PC-9 (cell line): ENCODE measurements around the gene WDR59. TPM values are rescaled to one million over a fixed set of nuclear protein-coding genes. Genes with fewer than 3 reads are reported as not detected.

Experiments
- BruUV-seq: library from RNA; stranded (reverse); fragments of 400-500 nt; replicated peaks from 2 replicates; lab custom pipeline; 2021; lab: Mats Ljungman, UMichigan
- CTCF ChIA-PET: fragments of 300-600 bp; sonication (Branson Sonifier 250); formaldehyde crosslinking; loops from one replicate; lab custom pipeline; 2022; ENCODE audit warnings: antibody characterized with exemption; lab: Charles Lee
- POLR2A ChIA-PET: fragments of 300-600 bp; sonication (Branson Sonifier 250); formaldehyde crosslinking; loops from one replicate; lab custom pipeline; 2022; ENCODE audit warnings: antibody characterized with exemption; ENCODE audit not compliant: unreplicated experiment; lab: Charles Lee
- DNase-seq, 2 experiments: peaks; one replicate each; pipeline versions ENCODE4 v3.0.0 to v3.0.0-alpha.2; 2015 to 2022; ENCODE audit warnings: mixed read lengths in 1 of 2
- H2AFZ ChIP-seq: fragments of 200-600 bp; sonication (generic); 2 replicates; pipeline ENCODE4 v1.8.1; 2017; ENCODE audit warnings: antibody characterized with exemption
- H3F3A ChIP-seq: fragments of 200-600 bp; sonication (generic); 2 replicates; pipeline ENCODE4 v1.8.1; 2017; ENCODE audit warnings: antibody characterized with exemption, mild to moderate bottlenecking, low read depth; ENCODE audit not compliant: insufficient read depth
- H3K27ac ChIP-seq: fragments of 200-600 bp; sonication (generic); 2 replicates; pipeline ENCODE4 v1.6.1; 2016; ENCODE audit warnings: mixed run types
- H3K27me3 ChIP-seq: fragments of 200-600 bp; sonication (generic); 2 replicates; pipeline ENCODE4 v1.6.1; 2016; ENCODE audit warnings: low read depth, mixed run types; ENCODE audit not compliant: insufficient read depth
- H3K36me3 ChIP-seq: fragments of 200-600 bp; sonication (generic); 2 replicates; pipeline ENCODE4 v1.6.1; 2016; ENCODE audit warnings: low read depth, mixed run types
- H3K4me1 ChIP-seq: fragments of 200-600 bp; sonication (generic); replicated peaks from 2 replicates; pipeline ENCODE4 v1.6.1; 2016; ENCODE audit warnings: mixed run types; ENCODE audit not compliant: insufficient read depth
- H3K4me2 ChIP-seq: fragments of 200-600 bp; sonication (generic); 2 replicates; pipeline ENCODE4 v1.6.1; 2017; ENCODE audit warnings: mixed run types
- H3K4me3 ChIP-seq: fragments of 200-600 bp; sonication (generic); 2 replicates; pipeline ENCODE4 v1.6.1; 2016; ENCODE audit warnings: mixed run types
- H3K79me2 ChIP-seq: fragments of 200-600 bp; sonication (generic); 2 replicates; pipeline ENCODE4 v1.6.1; 2017; ENCODE audit warnings: low read depth, mixed run types
- H3K9me2 ChIP-seq: fragments of 200-600 bp; sonication (generic); 2 replicates; pipeline ENCODE4 v1.8.1; 2017; ENCODE audit warnings: mild to moderate bottlenecking; ENCODE audit not compliant: insufficient read depth
- H3K9me3 ChIP-seq: fragments of 200-600 bp; sonication (generic); 2 replicates; pipeline ENCODE4 v1.8.1; 2016; ENCODE audit warnings: low read depth; ENCODE audit not compliant: insufficient read depth
- H4K20me1 ChIP-seq: fragments of 200-600 bp; sonication (generic); 2 replicates; pipeline ENCODE4 v1.8.1; 2017; ENCODE audit not compliant: insufficient read depth
- CTCF ChIP-seq: fragments of 200-600 bp; sonication (generic); conservative IDR thresholded peaks from 2 replicates; pipeline ENCODE4 v1.6.1; 2017; ENCODE audit warnings: mixed run types, antibody characterized with exemption, mild to moderate bottlenecking, moderate library complexity
- EZH2 ChIP-seq: fragments of 200-600 bp; sonication (generic); IDR thresholded peaks from 2 replicates; pipeline ENCODE4 v1.8.0; 2017; ENCODE audit warnings: antibody characterized with exemption, low read depth
- intact Hi-C: fragments of 100-400 bp; cut with micrococcal nuclease; formaldehyde crosslinking; loops from one replicate; pipeline ENCODE4 v1.10.0; 2022; ENCODE audit not compliant: unreplicated experiment
- total RNA-seq: library from RNA; stranded (reverse); gene quantifications from 2 replicates; pipeline ENCODE4 v1.2.3, GENCODE V29; 2021

WDR59 gene
- total RNA-seq, 1 experiment from 2014 or later: 97.1 TPM

- H3K27ac ChIP-seq: no peak overlapping the region
- H3K79me2 ChIP-seq: no peaks in the 10 kb centered on the region
- no peaks in the 10 kb centered on the region for H3K4me1 ChIP-seq
- H3K4me3 ChIP-seq: no peak overlapping the region
- H3F3A ChIP-seq: peaks cover 2% of the 10 kb centered on the region; the same call in 1 of the 2 replicates
- no peaks in the 10 kb centered on the region for H4K20me1 ChIP-seq
- ChIA-PET CTCF (no interaction called here), POLR2A (no interaction called here)
- H3K9me3 ChIP-seq: 0 out of 2 replicates have a peak, but pooled peaks cover 4% of the 10 kb centered on the region
- H2AFZ ChIP-seq: no peak overlapping the region
- no peaks in the 10 kb centered on the region for H3K27me3 ChIP-seq
- no peak for DNase-seq
- intact Hi-C loops: no loop called here
- H3K9me2 ChIP-seq: no peaks in the 10 kb centered on the region
- H3K36me3 ChIP-seq: no peaks in the 10 kb centered on the region
- BruUV-seq: no TSS peak
- TF ChIP-seq CTCF (no peak), EZH2 (no peak)
- no peak overlapping the region for H3K4me2 ChIP-seq
Measured at GRCh38 chr16:74831467-74831866, 153.5 kb downstream of the WDR59 start.

- peaks cover 9% of the 10 kb centered on the region; the same call in 1 of the 2 replicates for H3F3A ChIP-seq
- no peaks in the 10 kb centered on the region for H3K9me2 ChIP-seq
- H3K27ac ChIP-seq: no peak overlapping the region
- no peaks in the 10 kb centered on the region for H3K27me3 ChIP-seq
- no peak overlapping the region for H3K4me3 ChIP-seq
- no peaks in the 10 kb centered on the region for H4K20me1 ChIP-seq
- H2AFZ ChIP-seq: no peak overlapping the region
- no TSS peak for BruUV-seq
- TF ChIP-seq EZH2 (no peak), CTCF (no peak)
- H3K9me3 ChIP-seq: 0 out of 2 replicates have a peak, but pooled peaks cover 4% of the 10 kb centered on the region
- intact Hi-C loops: no loop called here
- ChIA-PET POLR2A (no interaction called here), CTCF (interaction anchor here (0.6 kb wide), 1 partner anchor 139 kb away, joined by 3 read pairs; no protein-coding TSS in a partner anchor)
- H3K4me1 ChIP-seq: no peaks in the 10 kb centered on the region
- no peaks in the 10 kb centered on the region for H3K79me2 ChIP-seq
- no peak overlapping the region for H3K4me2 ChIP-seq
- H3K36me3 ChIP-seq: no peaks in the 10 kb centered on the region
- no peak for DNase-seq
Measured at GRCh38 chr16:74830648-74831047, 154.3 kb downstream of the WDR59 start.

- no peaks in the 10 kb centered on the region for H3K27me3 ChIP-seq
- intact Hi-C loops: no loop called here
- DNase-seq: no peak
- TF ChIP-seq EZH2 (no peak), CTCF (no peak)
- H3K79me2 ChIP-seq: no peaks in the 10 kb centered on the region
- H3K9me3 ChIP-seq: 0 out of 2 replicates have a peak, but pooled peaks cover 4% of the 10 kb centered on the region
- H3K4me1 ChIP-seq: no peaks in the 10 kb centered on the region
- no peaks in the 10 kb centered on the region for H3K9me2 ChIP-seq
- ChIA-PET POLR2A (interaction anchor here (0.6 kb wide), 1 partner anchor 129 kb away, joined by 3 read pairs; the partner anchor contains the start of gene MLKL), CTCF (interaction anchor here (0.5 kb wide), 1 partner anchor 18 kb away, joined by 17 read pairs; no protein-coding TSS in a partner anchor)
- H3K4me3 ChIP-seq: no peak overlapping the region
- H3K27ac ChIP-seq: no peak overlapping the region
- peaks cover 10% of the 10 kb centered on the region; the same call in 1 of the 2 replicates for H3F3A ChIP-seq
- BruUV-seq: no TSS peak
- no peak overlapping the region for H3K4me2 ChIP-seq
- H3K36me3 ChIP-seq: no peaks in the 10 kb centered on the region
- no peak overlapping the region for H2AFZ ChIP-seq
- H4K20me1 ChIP-seq: no peaks in the 10 kb centered on the region
Measured at GRCh38 chr16:74829637-74830036, 155.3 kb downstream of the WDR59 start.
